Measurements from ENCODE around the gene PYGB. TPM values are rescaled to one million over a fixed set of nuclear protein-coding genes. Genes with fewer than 3 reads are reported as not detected.

The PYGB gene
- total RNA-seq, 1 experiment from 2014 or later, result 216 TPM

GRCh38 chr20:25223765-25224720, 23.8 kb upstream of the PYGB start:
- no peaks in the 10 kb centered on the region for H3K27me3 ChIP-seq (ENCODE audit: low read length)
- H3K9me2 ChIP-seq (replicated peaks; ENCODE audit: low read length), result no peaks in the 10 kb centered on the region
- ChIA-PET POLR2A (ENCODE audit: unreplicated experiment) (interaction anchor here (0.6 to 1.5 kb wide), 4 partner anchors 9 to 155 kb away, joined by 4 to 32 read pairs (median 12); partner anchors contain the start of gene PYGB), CTCF (interaction anchor here (0.6 to 1.9 kb wide), 5 partner anchors 9 to 86 kb away, joined by 3 to 32 read pairs (median 5); partner anchors contain the start of gene PYGB)
- no peak overlapping the region for H3K4me3 ChIP-seq (ENCODE audit: low read length)
- H4K20me1 ChIP-seq (ENCODE audit: low read length), result no peaks in the 10 kb centered on the region
- H3K36me3 ChIP-seq (ENCODE audit: low read depth, low read length), result peaks cover 22% of the 10 kb centered on the region; the same call in 1 of the 2 replicates
- peak overlapping the region; percentile 95 for H3K27ac ChIP-seq (ENCODE audit: low read length)
- DNase-seq, result no peak
- H3K4me1 ChIP-seq (ENCODE audit: insufficient read depth, low read length), result peaks cover 38% of the 10 kb centered on the region
- peak overlapping the region; percentile 65 for H3K4me2 ChIP-seq (ENCODE audit: low read length)
- intact Hi-C loops (cut with micrococcal nuclease), result loop anchor here (1.0 to 2.0 kb wide), 2 partner anchors 23 to 26 kb away; no protein-coding TSS in a partner anchor
- ATAC-seq, result no peak
- H2AFZ ChIP-seq (ENCODE audit: low read length), result no peak overlapping the region
- H3F3A ChIP-seq (ENCODE audit: low read length, unreplicated experiment), result no peaks in the 10 kb centered on the region
- peak overlapping the region; percentile 77 for H3K9ac ChIP-seq (ENCODE audit: low read length)
- H3K79me2 ChIP-seq (ENCODE audit: low read length), result 0 out of 2 replicates have a peak, but pooled peaks cover 7% of the 10 kb centered on the region
- H3K9me3 ChIP-seq (ENCODE audit: low read length), result no peaks in the 10 kb centered on the region
- TF ChIP-seq EZH2phosphoT487 (IDR thresholded peaks at IDR 0.05; ENCODE audit: borderline replicate concordance, low read length) (no peak), EZH2 (IDR thresholded peaks at IDR 0.05; ENCODE audit: low read length, unreplicated experiment) (no peak), CTCF (conservative IDR thresholded peaks at IDR 0.05; ENCODE audit: low read depth, low read length) (no peak)
- BruUV-seq (replicated peaks), result TSS peak; percentile 58

GRCh38 chr20:25224941-25225340, 22.9 kb upstream of the PYGB start:
- Histone ChIP-seq H3K9me3 (ENCODE audit: low read length) (no peaks in the 10 kb centered on the region), H3K9me2 (replicated peaks; ENCODE audit: low read length) (no peaks in the 10 kb centered on the region), H3K4me1 (ENCODE audit: insufficient read depth, low read length) (peaks cover 38% of the 10 kb centered on the region), H3K27ac (ENCODE audit: low read length) (no peak overlapping the region), H3K27me3 (ENCODE audit: low read length) (no peaks in the 10 kb centered on the region), H3K79me2 (ENCODE audit: low read length) (0 out of 2 replicates have a peak, but pooled peaks cover 7% of the 10 kb centered on the region), H4K20me1 (ENCODE audit: low read length) (no peaks in the 10 kb centered on the region), H3K4me3 (ENCODE audit: low read length) (no peak overlapping the region), H3K36me3 (ENCODE audit: low read depth, low read length) (peaks cover 19% of the 10 kb centered on the region; the same call in 1 of the 2 replicates), H2AFZ (ENCODE audit: low read length) (no peak overlapping the region), H3F3A (ENCODE audit: low read length, unreplicated experiment) (no peaks in the 10 kb centered on the region), H3K4me2 (ENCODE audit: low read length) (no peak overlapping the region), H3K9ac (ENCODE audit: low read length) (no peak overlapping the region)
- intact Hi-C loops (cut with micrococcal nuclease), result no loop called here
- ChIA-PET CTCF (no interaction called here), POLR2A (ENCODE audit: unreplicated experiment) (interaction anchor here (0.8 kb wide), 1 partner anchor 8 kb away, joined by 4 read pairs; no protein-coding TSS in a partner anchor)
- no peak for ATAC-seq
- DNase-seq, result no peak
- TF ChIP-seq CTCF (conservative IDR thresholded peaks at IDR 0.05; ENCODE audit: low read depth, low read length), result no peak
- no peak for TF ChIP-seq EZH2phosphoT487 (IDR thresholded peaks at IDR 0.05; ENCODE audit: borderline replicate concordance, low read length)
- no peak for TF ChIP-seq EZH2 (IDR thresholded peaks at IDR 0.05; ENCODE audit: low read length, unreplicated experiment)
- no TSS peak for BruUV-seq (replicated peaks)

All from PC-3 (cell line).